SK-N-SH (cell line): ENCODE measurements around the gene XPR1. TPM values are rescaled to one million over a fixed set of nuclear protein-coding genes. Genes with fewer than 3 reads are reported as not detected.
"Not testable (repeated sequence)": the region's sequence is repeated elsewhere in the genome, so short reads cannot be mapped to it uniquely, and the experiment has no call there.

Experiments
- CTCF ChIA-PET: fragments of 300-600, 350-600 bp; formaldehyde crosslinking; extraction: SDS; loops from one replicate; lab custom pipeline; 2021; lab: Yijun Ruan, JAX
- POLR2A ChIA-PET: fragments of 350-600 bp; sonication (Branson Sonifier 250); formaldehyde crosslinking; extraction: SDS; loops from one replicate; lab custom pipeline; 2020; ENCODE audit warnings: antibody characterized with exemption, inconsistent platforms; lab: Yijun Ruan, JAX
- DNase-seq: peaks from one replicate; pipeline ENCODE4 v3.0.0; 2012
- H2AFZ ChIP-seq: fragments of 200-600 bp; sonication (generic); 2 replicates; pipeline ENCODE4 v1.8.1; 2016; ENCODE audit warnings: antibody characterized with exemption, mild to moderate bottlenecking, low read depth
- H3F3A ChIP-seq: fragments of 200-600 bp; sonication (generic); replicated peaks from 2 replicates; pipeline ENCODE3; 2016; ENCODE audit warnings: antibody characterized with exemption, mild to moderate bottlenecking; ENCODE audit not compliant: insufficient read depth
- H3K27ac ChIP-seq, 2 experiments: fragments of 200-500 bp in 1 of 2; fragments of 200-600 bp in 1 of 2; sonication (Bioruptor generic) in 1 of 2; sonication (generic), shearing (Covaris generic) in 1 of 2; 2 replicates each; pipeline versions ENCODE4 v1.5.1 to v1.6.1; 2014 to 2016; ENCODE audit warnings: low read depth in 2 of 2, inconsistent platforms in 1 of 2, low read length in 1 of 2, mild to moderate bottlenecking in 1 of 2, mixed read lengths in 1 of 2
- H3K27me3 ChIP-seq: fragments of 200-600 bp; sonication (generic), shearing (Covaris generic); 2 replicates; pipeline ENCODE4 v1.6.1; 2016; ENCODE audit warnings: mixed run types; ENCODE audit not compliant: insufficient read depth
- H3K36me3 ChIP-seq, 2 experiments: fragments of 200-500 bp in 1 of 2; fragments of 200-600 bp in 1 of 2; sonication (Bioruptor generic) in 1 of 2; sonication (generic) in 1 of 2; replicated peaks in 1 of 2; 2 replicates each; pipeline versions ENCODE3 to v1.5.1; 2014 to 2016; ENCODE audit warnings: low read length in 1 of 2, mild to moderate bottlenecking in 1 of 2; ENCODE audit not compliant: insufficient read depth in 2 of 2, control insufficient read depth in 1 of 2
- H3K4me1 ChIP-seq, 2 experiments: fragments of 200-500 bp in 1 of 2; fragments of 200-600 bp in 1 of 2; sonication (Bioruptor generic) in 1 of 2; sonication (generic), shearing (Covaris generic) in 1 of 2; 2 replicates each; pipeline versions ENCODE4 v1.5.1 to v1.6.1; 2014 to 2016; ENCODE audit warnings: low read depth in 1 of 2, low read length in 1 of 2, mixed run types in 1 of 2; ENCODE audit not compliant: insufficient read depth in 2 of 2, control insufficient read depth in 1 of 2
- H3K4me2 ChIP-seq: fragments of 200-600 bp; sonication (generic), shearing (Covaris generic); 2 replicates; pipeline ENCODE4 v1.6.1; 2017; ENCODE audit warnings: mixed run types
- H3K4me3 ChIP-seq, 2 experiments: fragments of 200-500 bp in 1 of 2; fragments of 200-600 bp in 1 of 2; sonication (Bioruptor generic) in 1 of 2; sonication (generic), shearing (Covaris generic) in 1 of 2; 2 replicates each; pipeline versions ENCODE4 v1.5.1 to v1.8.1; 2014 to 2016; ENCODE audit warnings: low read depth in 2 of 2, inconsistent platforms in 1 of 2, low read length in 1 of 2, mild to moderate bottlenecking in 1 of 2, mixed read lengths in 1 of 2, moderate library complexity in 1 of 2
- H3K79me2 ChIP-seq: fragments of 200-600 bp; sonication (generic); 2 replicates; pipeline ENCODE4 v1.8.1; 2017; ENCODE audit warnings: mild to moderate bottlenecking; ENCODE audit not compliant: insufficient read depth
- H3K9ac ChIP-seq: fragments of 200-600 bp; sonication (generic); 2 replicates; pipeline ENCODE4 v1.6.1; 2017; ENCODE audit warnings: mixed run types
- H3K9me2 ChIP-seq: fragments of 200-600 bp; sonication (generic); 2 replicates; pipeline ENCODE4 v1.6.1; 2017; ENCODE audit warnings: mixed run types
- H3K9me3 ChIP-seq: fragments of 200-600 bp; sonication (generic); 2 replicates; pipeline ENCODE4 v1.6.1; 2017; ENCODE audit warnings: mixed run types, mild to moderate bottlenecking, moderate library complexity
- H4K20me1 ChIP-seq: fragments of 200-600 bp; sonication (generic); 2 replicates; pipeline ENCODE4 v1.6.1; 2017; ENCODE audit warnings: mild to moderate bottlenecking, mixed run types; ENCODE audit not compliant: insufficient read depth
- ELF1 ChIP-seq: IDR thresholded peaks from 2 replicates; pipeline ENCODE4 v1.4.0; 2012
- JUND ChIP-seq: IDR thresholded peaks from 2 replicates; pipeline ENCODE4 v1.4.0; 2012
- SMC3 ChIP-seq: IDR thresholded peaks from 2 replicates; pipeline ENCODE4 v1.6.1; 2012; ENCODE audit warnings: low read depth, low read length, improper control_type of control experiment
- WGBS: methylation state at CpG from one replicate; pipeline ENCODE4 v1.1.6; 2017; ENCODE audit warnings: low lambda C conversion rate; 5-methylcytosine and 5-hydroxymethylcytosine counted together
- polyA plus RNA-seq, 3 experiments: library from polyadenylated mRNA; depleted of rRNA; stranded (reverse); fragments of >200 nt; gene quantifications; 2 replicates each; pipeline ENCODE4 v1.2.3, GENCODE V29; 2012
- TF ChIP-seq, protein P1 (sequence below): fragments of 150-350 bp; IDR thresholded peaks from 2 replicates; pipeline ENCODE4 v1.6.1; 2016; ENCODE audit warnings: mild to moderate bottlenecking, low read depth, low read length
- TF ChIP-seq, protein P2 (sequence below): IDR thresholded peaks from 2 replicates; pipeline ENCODE4; 2012
- TF ChIP-seq, protein P3 (sequence below): fragments of 150-350 bp; IDR thresholded peaks from 2 replicates; pipeline ENCODE4 v1.6.1; 2017; ENCODE audit warnings: antibody characterized with exemption, low read length, low read depth, borderline replicate concordance

XPR1 gene
- polyA plus RNA-seq, 1 of the 3 experiments (the other 2 are of a cell fraction): 7.9 TPM

DNA sequence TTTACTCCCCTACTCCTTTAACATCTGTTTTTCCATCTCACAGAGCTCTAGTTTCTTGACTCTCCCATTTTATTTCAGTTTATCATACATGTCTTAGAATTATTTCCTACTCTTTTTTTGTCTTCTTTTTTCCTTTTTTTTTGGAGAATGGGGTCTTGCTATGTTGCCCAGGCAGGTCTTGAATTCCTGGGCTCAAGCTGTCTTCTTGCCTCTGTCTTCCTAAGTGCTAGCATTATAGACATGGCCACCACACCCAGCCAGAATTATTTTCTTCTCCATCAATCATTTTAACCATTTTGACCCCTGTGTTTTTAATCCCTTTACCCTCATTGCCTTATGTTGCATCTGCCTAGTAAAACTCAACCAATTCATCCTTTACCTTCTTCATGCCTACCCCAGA is 157.6 kb downstream of the XPR1 start:
- Histone ChIP-seq H3K79me2 (peaks cover 2% of the 10 kb centered on the region; the same call in 1 of the 2 replicates), H3K9ac (no peak overlapping the region), H3K4me1 (peaks cover 0 to 8% of the 10 kb centered on the region in 2 experiments; a peak in 2 of 4 replicates), H3K4me3 (no peak overlapping the region), H3K9me3 (no peaks in the 10 kb centered on the region; the same call in 1 of the 2 replicates), H4K20me1 (no peaks in the 10 kb centered on the region), H3K36me3 (peaks cover 0 to 7% of the 10 kb centered on the region in 2 experiments), H3K27ac (no peak overlapping the region), H3K27me3 (no peaks in the 10 kb centered on the region), H2AFZ (no peak overlapping the region), H3K4me2 (no peak overlapping the region), H3F3A (peaks cover 4% of the 10 kb centered on the region), H3K9me2 (no peaks in the 10 kb centered on the region)
- POLR2A ChIA-PET: no interaction called here
- no peak for DNase-seq
- TF ChIP-seq JUND: no peak
- TF ChIP-seq, protein P1, sequence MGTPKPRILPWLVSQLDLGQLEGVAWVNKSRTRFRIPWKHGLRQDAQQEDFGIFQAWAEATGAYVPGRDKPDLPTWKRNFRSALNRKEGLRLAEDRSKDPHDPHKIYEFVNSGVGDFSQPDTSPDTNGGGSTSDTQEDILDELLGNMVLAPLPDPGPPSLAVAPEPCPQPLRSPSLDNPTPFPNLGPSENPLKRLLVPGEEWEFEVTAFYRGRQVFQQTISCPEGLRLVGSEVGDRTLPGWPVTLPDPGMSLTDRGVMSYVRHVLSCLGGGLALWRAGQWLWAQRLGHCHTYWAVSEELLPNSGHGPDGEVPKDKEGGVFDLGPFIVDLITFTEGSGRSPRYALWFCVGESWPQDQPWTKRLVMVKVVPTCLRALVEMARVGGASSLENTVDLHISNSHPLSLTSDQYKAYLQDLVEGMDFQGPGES: no peak
- TF ChIP-seq, protein P2, sequence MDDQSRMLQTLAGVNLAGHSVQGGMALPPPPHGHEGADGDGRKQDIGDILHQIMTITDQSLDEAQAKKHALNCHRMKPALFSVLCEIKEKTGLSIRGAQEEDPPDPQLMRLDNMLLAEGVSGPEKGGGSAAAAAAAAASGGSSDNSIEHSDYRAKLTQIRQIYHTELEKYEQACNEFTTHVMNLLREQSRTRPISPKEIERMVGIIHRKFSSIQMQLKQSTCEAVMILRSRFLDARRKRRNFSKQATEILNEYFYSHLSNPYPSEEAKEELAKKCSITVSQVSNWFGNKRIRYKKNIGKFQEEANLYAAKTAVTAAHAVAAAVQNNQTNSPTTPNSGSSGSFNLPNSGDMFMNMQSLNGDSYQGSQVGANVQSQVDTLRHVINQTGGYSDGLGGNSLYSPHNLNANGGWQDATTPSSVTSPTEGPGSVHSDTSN: no peak
- CTCF ChIA-PET: no interaction called here

DNA sequence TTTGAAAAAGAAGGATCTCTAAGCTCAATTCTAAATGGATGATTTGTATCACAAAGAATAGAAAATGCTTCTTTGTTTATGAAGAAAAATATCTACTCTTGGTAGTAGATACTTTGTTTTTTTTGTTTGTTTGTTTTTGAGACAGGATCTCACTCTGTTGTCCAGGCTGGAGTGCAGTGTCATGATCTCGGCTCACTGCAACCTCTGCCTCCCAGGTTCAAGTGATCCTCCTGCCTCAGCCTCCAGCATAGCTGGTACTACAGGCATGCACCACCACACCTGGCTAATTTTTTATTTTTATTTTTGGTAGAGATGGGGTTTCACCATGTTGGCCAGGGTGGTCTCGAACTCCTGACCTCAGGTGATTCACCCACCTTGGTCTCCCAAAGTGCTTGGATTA is 159.3 kb downstream of the XPR1 start:
- CTCF ChIA-PET: interaction anchor here (1.7 kb wide), 1 partner anchor 15 kb away, joined by 4 read pairs; no protein-coding TSS in a partner anchor
- H4K20me1 ChIP-seq: not testable (repeated sequence)
- 96% methylated on average over 2 of the region's 2 CpGs for WGBS

DNA sequence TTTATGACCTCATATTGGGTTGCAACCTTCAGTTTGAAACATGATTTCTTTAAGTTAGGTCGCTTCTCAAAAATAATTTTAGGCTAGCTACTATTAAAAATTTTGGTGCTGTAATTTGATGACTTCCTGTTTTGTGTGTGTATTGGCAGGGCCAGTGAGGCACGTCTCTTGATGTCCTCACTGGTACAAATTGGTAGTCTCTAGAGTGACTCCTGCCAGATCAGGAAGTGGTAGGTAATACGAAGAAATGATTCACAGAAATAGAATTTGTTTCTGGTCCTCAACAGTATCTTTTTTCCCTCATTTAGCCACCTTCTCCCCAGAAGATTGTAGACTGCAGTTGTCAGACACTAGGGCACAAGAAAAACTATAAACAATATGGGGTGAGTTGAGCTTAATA is 160.0 kb downstream of the XPR1 start:
- WGBS: 48% methylated on average over 3 of the region's 3 CpGs
- Histone ChIP-seq H3K4me3 (no peak overlapping the region), H2AFZ (no peak overlapping the region), H3K27me3 (no peaks in the 10 kb centered on the region), H3K9me2 (no peaks in the 10 kb centered on the region), H4K20me1 (no peaks in the 10 kb centered on the region), H3K9me3 (no peaks in the 10 kb centered on the region; the same call in 1 of the 2 replicates), H3K36me3 (peaks cover 0 to 7% of the 10 kb centered on the region in 2 experiments), H3K4me2 (no peak overlapping the region)
- POLR2A ChIA-PET: no interaction called here
- peak; percentile 51 for TF ChIP-seq ELF1
- no peak for TF ChIP-seq SMC3
- TF ChIP-seq, protein P3, sequence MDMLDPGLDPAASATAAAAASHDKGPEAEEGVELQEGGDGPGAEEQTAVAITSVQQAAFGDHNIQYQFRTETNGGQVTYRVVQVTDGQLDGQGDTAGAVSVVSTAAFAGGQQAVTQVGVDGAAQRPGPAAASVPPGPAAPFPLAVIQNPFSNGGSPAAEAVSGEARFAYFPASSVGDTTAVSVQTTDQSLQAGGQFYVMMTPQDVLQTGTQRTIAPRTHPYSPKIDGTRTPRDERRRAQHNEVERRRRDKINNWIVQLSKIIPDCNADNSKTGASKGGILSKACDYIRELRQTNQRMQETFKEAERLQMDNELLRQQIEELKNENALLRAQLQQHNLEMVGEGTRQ: no peak
- TF ChIP-seq, all 33 proteins: peak for 1
- DNase-seq: no peak
- Histone ChIP-seq H3K9ac (no peak overlapping the region), H3K4me1 (peaks cover 0 to 12% of the 10 kb centered on the region in 2 experiments; a peak in 2 of 4 replicates), H3F3A (peaks cover 4% of the 10 kb centered on the region), H3K79me2 (no peaks in the 10 kb centered on the region; the same call in 1 of the 2 replicates), H3K27ac (peak overlapping the region in 1 of 2 experiments; percentile 29; a peak in 1 of 4 replicates)
- CTCF ChIA-PET: no interaction called here

More for the DNA sequence above, 159.3 kb downstream of the XPR1 start:
- H3K9ac ChIP-seq, POLR2A ChIA-PET, H3K36me3 ChIP-seq, H3K4me3 ChIP-seq, H3K79me2 ChIP-seq, H3K9me2 ChIP-seq, H3K9me3 ChIP-seq, DNase-seq, H3K27me3 ChIP-seq, H3K27ac ChIP-seq, H2AFZ ChIP-seq, H3K4me2 ChIP-seq, H3F3A ChIP-seq: not testable (repeated sequence)
- H3K4me1 ChIP-seq: peaks cover 0 to 12% of the 10 kb centered on the region in 2 experiments; a peak in 2 of 4 replicates
